DMS153 treated with DMSO at 0.1 percent for 48 hours (cell line): ENCODE results near the gene EP400.

ENCODE experiments used
- DNase-seq: peaks from one replicate; lab custom pipeline; 2025; ENCODE audit not compliant: unreplicated experiment; lab: John Stamatoyannopoulos, UW

The EP400 gene

GRCh38 chr12:132114667-132115066 is 164.9 kb downstream of the EP400 start:
- DNase-seq: no peak

GRCh38 chr12:132115500-132115899 is 165.8 kb downstream of the EP400 start:
- no peak for DNase-seq

GRCh38 chr12:132116709-132117557 is 167.2 kb downstream of the EP400 start:
- DNase-seq: no peak

- DNase-seq: no peak
These were observed 167.8 kb downstream of the EP400 start for GRCh38 chr12:132117558-132117875.

GRCh38 chr12:132118876-132119275 is 169.1 kb downstream of the EP400 start:
- no peak for DNase-seq

GRCh38 chr12:132121283-132121682 is 171.5 kb downstream of the EP400 start:
- no peak for DNase-seq

- DNase-seq: no peak
These were observed 174.4 kb downstream of the EP400 start for GRCh38 chr12:132123970-132124765.

GRCh38 chr12:132124766-132125425 is 175.2 kb downstream of the EP400 start:
- no peak for DNase-seq

- no peak for DNase-seq
These were observed 176.0 kb downstream of the EP400 start for GRCh38 chr12:132125736-132126135.

GRCh38 chr12:132127041-132127440 is 177.3 kb downstream of the EP400 start:
- no peak for DNase-seq

GRCh38 chr12:132129007-132129406 is 179.3 kb downstream of the EP400 start:
- no peak for DNase-seq

GRCh38 chr12:132130690-132131089 is 180.9 kb downstream of the EP400 start:
- no peak for DNase-seq
